NT2/D1 (cell line): ENCODE measurements around the gene NXPH3.

Experiments used
- SUZ12 ChIP-seq: IDR thresholded peaks from 2 replicates; pipeline ENCODE4 v1.6.1; 2011; ENCODE audit not compliant: insufficient read length, insufficient read depth; ENCODE audit errors: extremely low read depth
- YY1 ChIP-seq: IDR thresholded peaks from 2 replicates; pipeline ENCODE4 v1.6.1; 2011; ENCODE audit not compliant: insufficient read length, insufficient read depth

- no peak for TF ChIP-seq SUZ12
- TF ChIP-seq YY1: no peak
These were observed 22.4 kb downstream of the NXPH3 start for GRCh38 chr17:49597928-49598655.
